Measurements from ENCODE around the gene CXCL14.

CXCL14 gene

GRCh38 chr5:135557076-135557838 is 21.5 kb downstream of the CXCL14 start:
- H3K4me3 ChIP-seq (ENCODE audit: low read depth, low read length): no peak overlapping the region
- TF ChIP-seq, protein P1, sequence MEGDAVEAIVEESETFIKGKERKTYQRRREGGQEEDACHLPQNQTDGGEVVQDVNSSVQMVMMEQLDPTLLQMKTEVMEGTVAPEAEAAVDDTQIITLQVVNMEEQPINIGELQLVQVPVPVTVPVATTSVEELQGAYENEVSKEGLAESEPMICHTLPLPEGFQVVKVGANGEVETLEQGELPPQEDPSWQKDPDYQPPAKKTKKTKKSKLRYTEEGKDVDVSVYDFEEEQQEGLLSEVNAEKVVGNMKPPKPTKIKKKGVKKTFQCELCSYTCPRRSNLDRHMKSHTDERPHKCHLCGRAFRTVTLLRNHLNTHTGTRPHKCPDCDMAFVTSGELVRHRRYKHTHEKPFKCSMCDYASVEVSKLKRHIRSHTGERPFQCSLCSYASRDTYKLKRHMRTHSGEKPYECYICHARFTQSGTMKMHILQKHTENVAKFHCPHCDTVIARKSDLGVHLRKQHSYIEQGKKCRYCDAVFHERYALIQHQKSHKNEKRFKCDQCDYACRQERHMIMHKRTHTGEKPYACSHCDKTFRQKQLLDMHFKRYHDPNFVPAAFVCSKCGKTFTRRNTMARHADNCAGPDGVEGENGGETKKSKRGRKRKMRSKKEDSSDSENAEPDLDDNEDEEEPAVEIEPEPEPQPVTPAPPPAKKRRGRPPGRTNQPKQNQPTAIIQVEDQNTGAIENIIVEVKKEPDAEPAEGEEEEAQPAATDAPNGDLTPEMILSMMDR (IDR thresholded peaks at IDR 0.05; ENCODE audit: control insufficient read depth, extremely low read depth, insufficient read depth): no peak
- DNase-seq (ENCODE audit: low read depth): no peak

DNA sequence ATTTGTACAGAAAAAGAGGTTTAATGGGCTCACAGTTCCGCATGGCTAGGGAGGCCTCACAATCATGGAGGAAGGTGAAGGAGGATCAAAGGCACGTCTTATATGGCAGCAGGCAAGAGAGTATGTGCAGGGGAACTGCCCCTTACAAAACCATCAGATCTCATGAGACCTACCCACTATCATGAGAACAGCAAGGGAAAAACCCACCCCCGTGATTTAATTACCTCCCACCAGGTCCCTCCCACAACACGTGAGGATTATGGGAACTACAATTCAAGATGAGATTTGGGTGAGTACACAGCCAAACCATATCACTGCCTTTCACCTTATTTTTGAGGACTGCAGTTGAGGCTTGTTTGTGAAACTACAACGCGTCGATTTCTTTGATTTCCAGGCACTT is 22.2 kb downstream of the CXCL14 start:
- no peak for DNase-seq (ENCODE audit: low read depth)
- no peak overlapping the region for H3K4me3 ChIP-seq (ENCODE audit: low read depth, low read length)
- TF ChIP-seq, protein P1 (IDR thresholded peaks at IDR 0.05; ENCODE audit: control insufficient read depth, extremely low read depth, insufficient read depth): no peak

- no peak for DNase-seq (ENCODE audit: low read depth)
- TF ChIP-seq, protein P1 (IDR thresholded peaks at IDR 0.05; ENCODE audit: control insufficient read depth, extremely low read depth, insufficient read depth): no peak
- no peak overlapping the region for H3K4me3 ChIP-seq (ENCODE audit: low read depth, low read length)
Measured at GRCh38 chr5:135555530-135555929, 23.3 kb downstream of the CXCL14 start.

- DNase-seq (ENCODE audit: low read depth): no peak
- TF ChIP-seq, protein P1 (IDR thresholded peaks at IDR 0.05; ENCODE audit: control insufficient read depth, extremely low read depth, insufficient read depth): peak; percentile 70
- H3K4me3 ChIP-seq (ENCODE audit: low read depth, low read length): no peak overlapping the region
Measured at GRCh38 chr5:135553688-135554462, 24.9 kb downstream of the CXCL14 start.

GRCh38 chr5:135551593-135552447 is 27.0 kb downstream of the CXCL14 start:
- DNase-seq (ENCODE audit: low read depth): peak; percentile 56
- H3K4me3 ChIP-seq (ENCODE audit: low read depth, low read length): no peak overlapping the region
- TF ChIP-seq, protein P1 (IDR thresholded peaks at IDR 0.05; ENCODE audit: control insufficient read depth, extremely low read depth, insufficient read depth): peak; percentile 92

DNA sequence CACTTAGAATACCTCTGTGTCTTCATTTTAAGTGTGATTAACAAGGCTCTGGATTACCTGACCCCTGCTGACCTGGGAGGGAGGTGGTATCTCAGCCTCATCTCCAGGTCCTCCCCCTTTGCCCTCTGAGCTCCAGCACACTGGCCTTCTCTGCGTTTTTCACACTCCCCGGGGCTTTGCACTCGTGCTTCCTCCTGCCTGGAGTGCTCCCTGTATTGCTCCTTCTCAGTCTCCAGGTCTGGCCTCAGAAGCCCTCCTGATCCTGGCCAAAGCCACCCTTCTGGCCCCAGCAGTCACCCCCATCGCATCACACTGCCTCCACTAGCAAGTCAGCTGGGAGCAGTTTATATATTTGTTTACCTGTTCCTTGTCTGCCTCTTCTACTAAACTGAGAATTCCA is 29.4 kb downstream of the CXCL14 start:
- H3K4me3 ChIP-seq (ENCODE audit: low read depth, low read length): no peak overlapping the region
- no peak for DNase-seq (ENCODE audit: low read depth)
- TF ChIP-seq, protein P1 (IDR thresholded peaks at IDR 0.05; ENCODE audit: control insufficient read depth, extremely low read depth, insufficient read depth): peak; percentile 37; the same call in 1 of the 2 replicates

Measured in LNCaP clone FGC (cell line).